ENCODE measurements around the gene FGF23.

GRCh38 chr12:4416276-4416675 lies 36.8 kb upstream of the FGF23 start:
- TF ChIP-seq SP1 (IDR thresholded peaks at IDR 0.05) (no peak), CTBP1 (IDR thresholded peaks at IDR 0.05; ENCODE audit: borderline replicate concordance) (no peak), L3MBTL2 (conservative IDR thresholded peaks at IDR 0.05) (no peak), ARNT (IDR thresholded peaks at IDR 0.05) (no peak), FOXA1 (IDR thresholded peaks at IDR 0.05) (no peak), ZNF384 (IDR thresholded peaks at IDR 0.05) (no peak), SUZ12 (IDR thresholded peaks at IDR 0.05) (no peak), ELF4 (IDR thresholded peaks at IDR 0.05) (no peak), FOXK2 (IDR thresholded peaks at IDR 0.05) (no peak), NFRKB (IDR thresholded peaks at IDR 0.05) (no peak)
